ENCODE results near the gene MPRIP.
"Not testable (repeated sequence)": the region's sequence is repeated elsewhere in the genome, so short reads cannot be mapped to it uniquely, and the experiment has no call there.

Gene MPRIP

GRCh38 chr17:17184985-17185757, 142.9 kb downstream of the MPRIP start:
- H3K9me3 Mint-ChIP-seq (ENCODE audit: low read depth); H3K27me3 Mint-ChIP-seq: not testable (repeated sequence)
- Mint-ChIP-seq H3K4me3 (peak overlapping the region; percentile 24), H3K36me3 (peaks cover 13% of the 10 kb centered on the region), H3K4me1 (ENCODE audit: low read depth) (peaks cover 67% of the 10 kb centered on the region), H3K27ac (peak overlapping the region; percentile 72)

- H3K36me3 Mint-ChIP-seq = peaks cover 7% of the 10 kb centered on the region
- H3K9me3 Mint-ChIP-seq (ENCODE audit: low read depth) = no peaks in the 10 kb centered on the region
- peaks cover 59% of the 10 kb centered on the region for H3K4me1 Mint-ChIP-seq (ENCODE audit: low read depth)
- H3K27me3 Mint-ChIP-seq = no peaks in the 10 kb centered on the region
- H3K27ac Mint-ChIP-seq = peak overlapping the region; percentile 72
- H3K4me3 Mint-ChIP-seq = peak overlapping the region; percentile 24
These were observed 143.8 kb downstream of the MPRIP start for GRCh38 chr17:17186051-17186450.

GRCh38 chr17:17186551-17187505, 144.6 kb downstream of the MPRIP start:
- Mint-ChIP-seq H3K36me3 (peaks cover 7% of the 10 kb centered on the region), H3K4me3 (no peak overlapping the region), H3K9me3 (ENCODE audit: low read depth) (no peaks in the 10 kb centered on the region), H3K4me1 (ENCODE audit: low read depth) (peaks cover 51% of the 10 kb centered on the region), H3K27me3 (no peaks in the 10 kb centered on the region), H3K27ac (peak overlapping the region; percentile 72)

- no peak overlapping the region for H3K27ac Mint-ChIP-seq
- H3K36me3 Mint-ChIP-seq = peaks cover 7% of the 10 kb centered on the region
- H3K4me1 Mint-ChIP-seq (ENCODE audit: low read depth) = peaks cover 36% of the 10 kb centered on the region
- H3K27me3 Mint-ChIP-seq = no peaks in the 10 kb centered on the region
- no peak overlapping the region for H3K4me3 Mint-ChIP-seq
- H3K9me3 Mint-ChIP-seq (ENCODE audit: low read depth) = no peaks in the 10 kb centered on the region
These were observed 146.3 kb downstream of the MPRIP start for GRCh38 chr17:17188586-17188985.

- no peak overlapping the region for H3K27ac Mint-ChIP-seq
- H3K4me1 Mint-ChIP-seq (ENCODE audit: low read depth) = peaks cover 26% of the 10 kb centered on the region
- peaks cover 7% of the 10 kb centered on the region for H3K36me3 Mint-ChIP-seq
- no peaks in the 10 kb centered on the region for H3K9me3 Mint-ChIP-seq (ENCODE audit: low read depth)
- no peak overlapping the region for H3K4me3 Mint-ChIP-seq
- H3K27me3 Mint-ChIP-seq = no peaks in the 10 kb centered on the region
These were observed 147.3 kb downstream of the MPRIP start for GRCh38 chr17:17189559-17189958.

- Mint-ChIP-seq H3K36me3 (peaks cover 7% of the 10 kb centered on the region), H3K27me3 (no peaks in the 10 kb centered on the region), H3K4me1 (ENCODE audit: low read depth) (peaks cover 20% of the 10 kb centered on the region), H3K4me3 (no peak overlapping the region), H3K27ac (peak overlapping the region; percentile 3), H3K9me3 (ENCODE audit: low read depth) (no peaks in the 10 kb centered on the region)
These were observed 147.9 kb downstream of the MPRIP start for GRCh38 chr17:17190188-17190587.

GRCh38 chr17:17191346-17191792, 149.1 kb downstream of the MPRIP start:
- H3K4me1 Mint-ChIP-seq (ENCODE audit: low read depth) = peaks cover 8% of the 10 kb centered on the region
- H3K4me3 Mint-ChIP-seq = no peak overlapping the region
- no peaks in the 10 kb centered on the region for H3K9me3 Mint-ChIP-seq (ENCODE audit: low read depth)
- H3K36me3 Mint-ChIP-seq = peaks cover 7% of the 10 kb centered on the region
- H3K27me3 Mint-ChIP-seq = no peaks in the 10 kb centered on the region
- H3K27ac Mint-ChIP-seq = no peak overlapping the region

GRCh38 chr17:17191961-17192381, 149.7 kb downstream of the MPRIP start:
- Mint-ChIP-seq H3K9me3 (ENCODE audit: low read depth) (no peaks in the 10 kb centered on the region), H3K36me3 (peaks cover 7% of the 10 kb centered on the region), H3K4me3 (no peak overlapping the region), H3K27me3 (no peaks in the 10 kb centered on the region), H3K27ac (no peak overlapping the region), H3K4me1 (ENCODE audit: low read depth) (peaks cover 3% of the 10 kb centered on the region)

- H3K4me1 Mint-ChIP-seq (ENCODE audit: low read depth); H3K9me3 Mint-ChIP-seq (ENCODE audit: low read depth); H3K36me3 Mint-ChIP-seq; H3K4me3 Mint-ChIP-seq; H3K27ac Mint-ChIP-seq; H3K27me3 Mint-ChIP-seq: not testable (repeated sequence)
These were observed 153.2 kb downstream of the MPRIP start for GRCh38 chr17:17195466-17195865.

GRCh38 chr17:17196776-17197175, 154.5 kb downstream of the MPRIP start:
- Mint-ChIP-seq H3K9me3 (ENCODE audit: low read depth) (no peaks in the 10 kb centered on the region), H3K27me3 (no peaks in the 10 kb centered on the region), H3K4me3 (no peak overlapping the region), H3K4me1 (ENCODE audit: low read depth) (peaks cover 2% of the 10 kb centered on the region), H3K36me3 (no peaks in the 10 kb centered on the region), H3K27ac (no peak overlapping the region)

- Mint-ChIP-seq H3K4me1 (ENCODE audit: low read depth) (peaks cover 3% of the 10 kb centered on the region), H3K27me3 (no peaks in the 10 kb centered on the region), H3K4me3 (no peak overlapping the region), H3K36me3 (no peaks in the 10 kb centered on the region), H3K27ac (no peak overlapping the region), H3K9me3 (ENCODE audit: low read depth) (no peaks in the 10 kb centered on the region)
These were observed 156.0 kb downstream of the MPRIP start for GRCh38 chr17:17198281-17198680.

GRCh38 chr17:17200311-17200710, 158.1 kb downstream of the MPRIP start:
- Mint-ChIP-seq H3K27ac (no peak overlapping the region), H3K4me1 (ENCODE audit: low read depth) (peaks cover 17% of the 10 kb centered on the region), H3K36me3 (peaks cover 2% of the 10 kb centered on the region), H3K27me3 (no peaks in the 10 kb centered on the region), H3K9me3 (ENCODE audit: low read depth) (no peaks in the 10 kb centered on the region), H3K4me3 (no peak overlapping the region)

- no peak overlapping the region for H3K27ac Mint-ChIP-seq
- no peaks in the 10 kb centered on the region for H3K9me3 Mint-ChIP-seq (ENCODE audit: low read depth)
- H3K4me3 Mint-ChIP-seq = no peak overlapping the region
- peaks cover 19% of the 10 kb centered on the region for H3K4me1 Mint-ChIP-seq (ENCODE audit: low read depth)
- peaks cover 2% of the 10 kb centered on the region for H3K36me3 Mint-ChIP-seq
- no peaks in the 10 kb centered on the region for H3K27me3 Mint-ChIP-seq
These were observed 158.6 kb downstream of the MPRIP start for GRCh38 chr17:17200831-17201230.

GRCh38 chr17:17201271-17201670, 159.0 kb downstream of the MPRIP start:
- no peaks in the 10 kb centered on the region for H3K9me3 Mint-ChIP-seq (ENCODE audit: low read depth)
- no peaks in the 10 kb centered on the region for H3K27me3 Mint-ChIP-seq
- no peak overlapping the region for H3K27ac Mint-ChIP-seq
- H3K4me1 Mint-ChIP-seq (ENCODE audit: low read depth) = peaks cover 19% of the 10 kb centered on the region
- H3K4me3 Mint-ChIP-seq = no peak overlapping the region
- H3K36me3 Mint-ChIP-seq = peaks cover 2% of the 10 kb centered on the region

- Mint-ChIP-seq H3K4me3 (no peak overlapping the region), H3K36me3 (peaks cover 2% of the 10 kb centered on the region), H3K27me3 (no peaks in the 10 kb centered on the region), H3K27ac (no peak overlapping the region), H3K9me3 (ENCODE audit: low read depth) (no peaks in the 10 kb centered on the region), H3K4me1 (ENCODE audit: low read depth) (peaks cover 19% of the 10 kb centered on the region)
These were observed 159.7 kb downstream of the MPRIP start for GRCh38 chr17:17201907-17202306.

Measured in activated naive CD8-positive, alpha-beta T cell (primary cell).